C4-2B (cell line): Measurements from ENCODE around the gene CCDC57.

Source experiments
- ZFX ChIP-seq: fragments of 450-650 bp; IDR thresholded peaks from 2 replicates; pipeline ENCODE4 v1.6.1; 2017
- TF ChIP-seq, protein P1 (sequence below): fragments of 450-650 bp; conservative IDR thresholded peaks from 2 replicates; pipeline ENCODE4 v1.5.1; 2017; ENCODE audit warnings: mild to moderate bottlenecking

DNA sequence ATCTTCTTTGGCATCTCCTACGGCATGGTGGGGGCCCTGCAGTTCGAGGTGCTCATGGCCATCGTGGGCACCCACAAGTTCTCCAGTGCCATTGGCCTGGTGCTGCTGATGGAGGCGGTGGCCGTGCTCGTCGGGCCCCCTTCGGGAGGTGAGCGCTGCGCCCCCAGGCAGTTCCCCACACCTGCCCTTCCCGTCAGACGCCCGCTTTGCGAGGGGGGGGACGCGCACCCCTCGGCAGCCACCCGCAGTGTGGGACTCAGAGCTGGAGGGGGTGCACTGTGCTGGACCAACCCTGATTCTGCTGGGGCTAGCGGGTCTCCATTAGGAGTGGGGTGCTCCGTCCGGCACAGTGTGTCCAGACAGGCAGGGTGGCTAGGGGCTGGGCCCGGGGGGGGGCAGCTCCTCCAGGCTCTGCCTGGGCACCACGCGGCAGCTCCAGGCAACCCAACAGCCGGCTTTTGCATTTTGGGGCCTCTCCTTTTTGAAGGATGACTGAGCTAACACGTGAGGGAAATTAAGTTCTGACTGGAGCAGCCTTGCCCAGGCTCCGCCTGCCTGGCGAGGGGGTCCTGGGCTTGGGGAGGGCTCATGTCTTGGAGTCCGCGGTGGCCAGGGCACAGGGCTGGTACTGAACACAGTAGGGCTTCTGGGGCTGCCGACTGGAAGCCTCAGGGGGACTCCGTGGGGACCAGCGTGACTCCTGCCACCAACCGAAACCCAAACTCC lies 25.3 kb upstream of the CCDC57 start:
- TF ChIP-seq, protein P1, sequence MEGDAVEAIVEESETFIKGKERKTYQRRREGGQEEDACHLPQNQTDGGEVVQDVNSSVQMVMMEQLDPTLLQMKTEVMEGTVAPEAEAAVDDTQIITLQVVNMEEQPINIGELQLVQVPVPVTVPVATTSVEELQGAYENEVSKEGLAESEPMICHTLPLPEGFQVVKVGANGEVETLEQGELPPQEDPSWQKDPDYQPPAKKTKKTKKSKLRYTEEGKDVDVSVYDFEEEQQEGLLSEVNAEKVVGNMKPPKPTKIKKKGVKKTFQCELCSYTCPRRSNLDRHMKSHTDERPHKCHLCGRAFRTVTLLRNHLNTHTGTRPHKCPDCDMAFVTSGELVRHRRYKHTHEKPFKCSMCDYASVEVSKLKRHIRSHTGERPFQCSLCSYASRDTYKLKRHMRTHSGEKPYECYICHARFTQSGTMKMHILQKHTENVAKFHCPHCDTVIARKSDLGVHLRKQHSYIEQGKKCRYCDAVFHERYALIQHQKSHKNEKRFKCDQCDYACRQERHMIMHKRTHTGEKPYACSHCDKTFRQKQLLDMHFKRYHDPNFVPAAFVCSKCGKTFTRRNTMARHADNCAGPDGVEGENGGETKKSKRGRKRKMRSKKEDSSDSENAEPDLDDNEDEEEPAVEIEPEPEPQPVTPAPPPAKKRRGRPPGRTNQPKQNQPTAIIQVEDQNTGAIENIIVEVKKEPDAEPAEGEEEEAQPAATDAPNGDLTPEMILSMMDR, result no peak
- no peak for TF ChIP-seq ZFX
